ENCODE measurements around the gene VWA3B.

GRCh38 chr2:98233941-98234340 lies 147.0 kb downstream of the VWA3B start:
- TF ChIP-seq CTCF (IDR thresholded peaks at IDR 0.05): no peak
- TF ChIP-seq POLR2AphosphoS5 (IDR thresholded peaks at IDR 0.05): no peak
- no peak for TF ChIP-seq POLR2A (IDR thresholded peaks at IDR 0.05)
- TF ChIP-seq EP300 (IDR thresholded peaks at IDR 0.05): no peak

Measured in upper lobe of left lung (tissue), 4 donors.